Osteoblast (primary cell): ENCODE measurements around the gene GRB14. TPM values are rescaled to one million over a fixed set of nuclear protein-coding genes. Genes with fewer than 3 reads are reported as not detected.

Experiments used
- DNase-seq: peaks from one replicate; pipeline ENCODE4 v3.0.0; 2011; ENCODE audit warnings: low spot score, mixed read lengths; ENCODE audit not compliant: insufficient read length; ENCODE audit errors: missing footprints
- H2AFZ ChIP-seq: 2 replicates; pipeline ENCODE4 v1.6.0; 2011; ENCODE audit warnings: mild to moderate bottlenecking, low read length
- H3K27ac ChIP-seq: 2 replicates; pipeline ENCODE4 v1.5.1; 2011; ENCODE audit warnings: mild to moderate bottlenecking, low read depth, low read length, moderate library complexity
- H3K27me3 ChIP-seq: 2 replicates; pipeline ENCODE4 v1.6.0; 2012; ENCODE audit warnings: mild to moderate bottlenecking, control low read depth, inconsistent platforms, low read length, moderate library complexity; ENCODE audit not compliant: insufficient read depth
- H3K36me3 ChIP-seq: 2 replicates; pipeline ENCODE4 v1.5.1; 2011; ENCODE audit warnings: mild to moderate bottlenecking, low read length, control low read depth, moderate library complexity; ENCODE audit not compliant: insufficient read depth
- H3K4me1 ChIP-seq: 2 replicates; pipeline ENCODE4 v1.5.1; 2011; ENCODE audit warnings: mild to moderate bottlenecking, low read length, control low read depth, moderate library complexity; ENCODE audit not compliant: insufficient read depth
- H3K4me2 ChIP-seq: 2 replicates; pipeline ENCODE4 v1.6.0; 2011; ENCODE audit warnings: mild to moderate bottlenecking, low read length; ENCODE audit not compliant: insufficient read depth
- H3K4me3 ChIP-seq: fragments of 200-600 bp; sonication (generic); 3 replicates; pipeline ENCODE4 v1.5.1; 2012; ENCODE audit warnings: mild to moderate bottlenecking, low read length, inconsistent platforms; ENCODE audit not compliant: insufficient read depth
- H3K79me2 ChIP-seq: 2 replicates; pipeline ENCODE4 v1.6.0; 2012; ENCODE audit warnings: mild to moderate bottlenecking, low read length, control low read depth, inconsistent platforms; ENCODE audit not compliant: insufficient read depth
- H3K9me3 ChIP-seq: 2 replicates; pipeline ENCODE4 v1.5.1; 2011; ENCODE audit warnings: low read depth, low read length, control low read depth
- H4K20me1 ChIP-seq: 2 replicates; pipeline ENCODE4 v1.6.0; 2012; ENCODE audit warnings: mild to moderate bottlenecking, low read length, control low read depth; ENCODE audit not compliant: insufficient read depth
- CTCF ChIP-seq: IDR thresholded peaks from 2 replicates; pipeline ENCODE4 v1.5.1; 2011; ENCODE audit warnings: mild to moderate bottlenecking, low read depth, low read length, moderate library complexity; ENCODE audit errors: extremely low read depth
- total RNA-seq: library from RNA; depleted of rRNA; stranded (reverse); fragments of >200 nt; gene quantifications from 2 replicates; pipeline ENCODE4 v1.2.3, GENCODE V29; 2012

GRB14 gene
- total RNA-seq: 0.72 and 0.88 TPM in 2 replicates

DNA sequence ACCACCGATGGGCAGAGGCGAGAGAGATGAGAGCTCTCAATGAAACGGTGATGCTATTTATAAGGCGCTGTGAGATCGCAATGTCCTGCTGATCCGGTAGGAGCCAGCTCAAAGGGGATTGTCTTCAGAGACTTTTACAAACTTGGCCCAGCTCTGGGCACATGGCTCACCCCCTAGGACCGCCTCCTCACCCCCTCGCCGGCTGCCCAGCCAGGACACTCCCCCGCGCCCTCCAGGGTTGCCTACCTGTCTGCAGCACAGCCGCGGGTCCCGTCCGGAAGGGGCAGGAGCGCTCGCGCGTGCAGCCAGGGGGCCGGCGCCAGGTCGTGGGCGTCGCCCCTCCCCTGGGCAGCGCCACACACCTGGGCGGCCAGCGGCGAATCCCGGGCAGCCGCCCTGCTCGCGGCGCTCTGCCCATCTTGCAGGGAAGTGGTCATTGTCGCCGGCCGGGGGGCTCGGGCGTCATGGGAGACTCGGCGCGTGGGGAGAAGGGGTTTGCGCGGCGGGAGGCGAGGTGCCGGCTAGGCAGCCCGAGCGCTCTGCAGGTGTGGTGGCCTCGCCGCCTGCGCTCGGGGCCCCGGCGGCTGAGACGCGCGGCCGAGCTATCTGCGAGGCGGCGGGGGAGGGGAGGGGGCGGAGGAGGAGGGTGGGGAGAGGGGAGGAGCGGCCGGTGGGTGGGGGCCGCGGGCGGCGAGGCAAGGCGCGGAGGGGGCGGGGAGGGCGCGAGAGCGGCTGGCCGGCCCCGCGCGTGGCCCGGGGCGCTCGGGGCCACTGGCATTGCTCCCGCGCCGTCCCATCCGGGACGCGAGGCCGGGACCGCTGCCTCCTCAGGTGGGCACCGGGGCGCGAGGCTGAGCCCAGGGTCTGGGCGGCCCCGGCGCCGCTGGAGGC is at the start of gene GRB14:
Gene GRB14, minus strand, starts transcription at position 610 of the 891 bp plus-strand sequence. Its CDS starts 173 bp downstream, at position 437.
- DNase-seq: peak; percentile 92
- Histone ChIP-seq H4K20me1 (no peaks in the 10 kb centered on the region), H3K27me3 (no peaks in the 10 kb centered on the region), H3K79me2 (no peaks in the 10 kb centered on the region), H3K9me3 (no peaks in the 10 kb centered on the region), H3K27ac (no peak within 1 kb of the TSS), H3K4me2 (peak within 1 kb of the TSS; percentile 77), H3K36me3 (no peaks in the 10 kb centered on the region), H2AFZ (peak within 1 kb of the TSS; percentile 88), H3K4me1 (peaks cover 25% of the 10 kb centered on the region), H3K4me3 (peak within 1 kb of the TSS; percentile 75)
- TF ChIP-seq CTCF: no peak

GRCh38 chr2:164669291-164669690 is 48.0 kb upstream of the GRB14 start:
- no peak for DNase-seq
- no peaks in the 10 kb centered on the region for H3K4me1 ChIP-seq
- no peaks in the 10 kb centered on the region for H3K36me3 ChIP-seq
- H3K4me3 ChIP-seq: no peak overlapping the region
- no peaks in the 10 kb centered on the region for H4K20me1 ChIP-seq
- H2AFZ ChIP-seq: no peak overlapping the region
- H3K27ac ChIP-seq: no peak overlapping the region
- no peak for TF ChIP-seq CTCF
- H3K9me3 ChIP-seq: no peaks in the 10 kb centered on the region
- no peaks in the 10 kb centered on the region for H3K79me2 ChIP-seq
- no peak overlapping the region for H3K4me2 ChIP-seq
- H3K27me3 ChIP-seq: no peaks in the 10 kb centered on the region

DNA sequence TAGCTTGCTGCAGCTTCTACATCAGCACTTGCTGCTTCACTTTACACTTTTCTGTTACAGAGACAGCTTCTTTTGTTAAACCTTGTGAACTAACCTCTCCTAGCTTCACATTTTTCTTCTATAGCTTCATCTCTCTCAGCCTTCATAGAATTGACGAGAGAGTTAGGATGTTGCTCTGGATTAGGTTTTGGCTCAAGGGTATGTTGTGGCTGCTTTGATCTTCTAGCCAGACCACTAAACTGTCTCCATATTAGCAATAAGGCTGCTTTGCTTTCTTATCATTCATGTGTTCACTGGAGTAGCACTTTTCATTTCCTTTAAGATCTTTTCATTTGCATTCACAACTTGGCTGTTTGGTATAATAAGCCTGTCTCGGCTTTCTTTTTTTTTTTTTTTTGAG is 46.3 kb upstream of the GRB14 start:
- H3K4me2 ChIP-seq: no peak overlapping the region
- no peak overlapping the region for H3K4me3 ChIP-seq
- DNase-seq: no peak
- no peak overlapping the region for H2AFZ ChIP-seq
- TF ChIP-seq CTCF: no peak
- no peaks in the 10 kb centered on the region for H3K9me3 ChIP-seq
- H3K79me2 ChIP-seq: no peaks in the 10 kb centered on the region
- H3K27me3 ChIP-seq: no peaks in the 10 kb centered on the region
- H3K4me1 ChIP-seq: no peaks in the 10 kb centered on the region
- H3K27ac ChIP-seq: no peak overlapping the region
- no peaks in the 10 kb centered on the region for H3K36me3 ChIP-seq
- no peaks in the 10 kb centered on the region for H4K20me1 ChIP-seq

GRCh38 chr2:164664070-164664469 is 42.8 kb upstream of the GRB14 start:
- DNase-seq: no peak

More at GRCh38 chr2:164664070-164664469, 42.8 kb upstream of the GRB14 start:
- Histone ChIP-seq H3K4me2 (no peak overlapping the region), H2AFZ (no peak overlapping the region), H3K79me2 (no peaks in the 10 kb centered on the region), H3K36me3 (no peaks in the 10 kb centered on the region), H3K9me3 (no peaks in the 10 kb centered on the region), H3K4me1 (peaks cover 5% of the 10 kb centered on the region), H3K4me3 (no peak overlapping the region), H3K27ac (no peak overlapping the region), H3K27me3 (no peaks in the 10 kb centered on the region), H4K20me1 (no peaks in the 10 kb centered on the region)
- no peak for TF ChIP-seq CTCF
